DMS114 treated with DMSO at 0.1 percent for 48 hours (cell line): ENCODE measurements around the gene TFPI.

ENCODE experiments used
- DNase-seq: peaks from one replicate; lab custom pipeline; 2025; ENCODE audit not compliant: unreplicated experiment; lab: John Stamatoyannopoulos, UW

The TFPI gene

DNA sequence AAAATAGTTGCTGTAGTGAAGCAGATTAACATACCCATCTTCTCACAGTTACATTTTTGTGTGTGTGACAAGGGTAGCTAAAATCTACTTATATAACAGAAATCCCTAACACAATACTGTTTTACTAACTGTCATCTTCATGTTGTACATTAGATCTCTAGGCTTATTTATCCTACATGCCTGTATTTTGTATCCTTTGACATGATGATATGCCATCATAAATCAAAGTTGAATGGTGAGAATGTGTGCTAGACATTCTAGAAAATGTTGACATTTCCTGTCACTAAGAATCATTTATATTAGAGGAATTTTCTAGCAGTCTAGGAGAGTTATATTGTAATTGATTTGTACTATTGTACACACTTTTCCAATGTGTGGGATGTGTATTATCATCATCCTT is 84.7 kb downstream of the TFPI start:
- no peak for DNase-seq

DNA sequence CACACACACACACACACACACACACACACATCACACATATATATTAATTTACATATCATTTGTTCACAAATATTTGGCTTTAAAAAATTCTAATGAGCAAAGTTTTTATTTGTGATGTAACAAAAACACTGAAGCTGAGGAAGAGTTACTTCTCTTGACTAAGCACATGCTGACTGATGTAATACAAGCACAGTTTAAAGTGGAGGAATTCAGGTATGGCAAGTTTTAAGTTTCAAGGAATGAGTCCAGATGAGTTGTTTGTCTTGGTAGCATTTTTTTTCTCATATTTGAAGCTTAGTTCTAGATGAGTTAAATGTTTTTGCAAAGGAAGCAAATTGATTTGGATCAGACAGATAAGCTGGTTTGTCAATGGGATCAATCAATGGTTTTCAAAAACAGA is 86.0 kb downstream of the TFPI start:
- no peak for DNase-seq

DNA sequence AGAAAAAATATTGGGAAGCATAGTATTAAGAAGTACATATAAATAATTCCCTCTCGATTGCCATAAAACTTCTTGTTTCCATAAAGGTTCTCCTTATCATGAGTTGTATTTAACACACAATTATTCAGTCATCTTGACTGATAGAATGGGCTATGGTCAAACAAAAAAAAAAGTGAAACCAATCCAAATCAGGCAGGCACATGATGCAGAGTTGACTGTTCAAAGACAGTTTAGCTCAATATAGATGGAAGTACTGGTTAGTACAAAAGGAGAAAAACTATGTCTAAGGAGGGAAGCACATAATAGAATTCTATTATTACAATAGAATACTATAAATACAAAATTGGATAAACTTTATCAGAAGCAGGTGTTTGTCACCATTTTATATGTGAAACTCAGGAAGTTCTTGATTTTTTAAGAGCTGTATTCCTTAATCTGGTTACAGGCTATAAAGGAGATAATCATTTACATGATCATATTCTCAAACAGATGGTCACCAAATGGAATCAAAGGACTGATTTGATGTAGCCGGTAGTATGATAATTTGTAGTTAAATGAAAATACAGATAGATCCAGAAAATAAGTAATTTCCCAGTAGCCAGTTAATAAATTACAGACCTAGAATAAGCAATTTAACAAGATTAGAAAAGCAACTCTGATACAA is 88.0 kb downstream of the TFPI start:
- DNase-seq = no peak

DNA sequence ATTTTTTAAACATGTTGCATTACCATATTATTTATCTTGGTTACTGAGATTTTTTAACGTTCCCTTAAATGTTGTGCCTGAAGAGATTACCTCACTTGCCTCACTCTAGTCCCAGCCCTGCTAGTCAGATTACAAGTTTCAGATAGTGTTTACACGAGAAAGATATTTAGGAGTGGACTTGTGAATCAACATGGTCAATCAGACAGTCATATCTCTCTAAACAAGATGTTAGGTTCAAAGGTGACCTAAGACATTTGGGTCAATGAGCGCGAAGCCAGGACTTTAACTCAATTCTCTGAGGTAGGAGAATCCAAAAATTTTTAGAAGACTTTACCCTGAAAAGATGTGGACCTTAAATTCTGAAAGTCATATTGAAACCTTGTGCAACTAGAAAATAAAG is 91.4 kb downstream of the TFPI start:
- no peak for DNase-seq

DNA sequence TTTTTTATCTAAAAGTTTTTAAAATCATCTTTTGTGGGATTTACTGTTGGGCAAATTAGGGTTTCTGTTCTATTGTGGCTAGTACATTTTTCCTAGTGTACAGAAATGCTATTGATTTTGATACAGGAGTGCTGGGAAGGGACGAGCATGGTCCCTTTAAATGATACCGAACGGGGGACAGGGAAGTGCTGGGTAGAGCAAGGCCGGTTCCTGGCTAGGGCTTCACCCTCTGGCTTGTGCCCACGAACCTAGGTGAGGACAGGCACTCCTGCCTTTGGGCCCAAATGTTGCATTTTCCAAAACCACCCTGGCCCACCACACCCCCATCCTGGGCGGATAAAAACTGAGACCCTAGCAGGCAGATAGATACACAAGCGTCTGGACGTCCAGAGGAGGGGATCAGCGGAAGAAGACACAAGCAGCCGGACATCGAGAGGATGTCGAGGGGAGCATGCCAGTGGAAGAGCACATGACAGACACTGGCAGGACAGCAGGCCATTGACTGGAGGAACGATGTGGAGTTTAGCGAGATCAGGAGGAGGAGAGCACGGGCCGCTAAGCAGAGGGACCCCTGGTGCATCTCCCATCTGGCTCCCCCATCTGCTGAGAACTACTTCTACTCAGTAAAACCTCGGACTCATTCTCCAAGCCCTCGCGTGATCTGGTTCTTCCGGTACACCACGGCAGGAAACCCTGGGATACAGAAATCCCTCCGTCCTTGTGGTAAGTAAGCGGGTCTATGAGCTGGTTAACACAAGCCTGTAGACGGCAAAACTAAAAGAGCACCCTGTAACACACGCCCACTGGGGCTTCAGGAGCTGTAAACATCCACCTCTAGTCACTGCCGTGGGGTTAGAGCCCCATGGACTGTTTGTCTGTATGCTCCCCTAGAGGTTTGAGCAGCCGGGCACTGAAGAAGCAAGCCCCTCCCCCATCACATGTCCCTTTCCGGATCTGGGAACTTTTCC is 92.7 kb downstream of the TFPI start:
- DNase-seq = peak; percentile 72

DNA sequence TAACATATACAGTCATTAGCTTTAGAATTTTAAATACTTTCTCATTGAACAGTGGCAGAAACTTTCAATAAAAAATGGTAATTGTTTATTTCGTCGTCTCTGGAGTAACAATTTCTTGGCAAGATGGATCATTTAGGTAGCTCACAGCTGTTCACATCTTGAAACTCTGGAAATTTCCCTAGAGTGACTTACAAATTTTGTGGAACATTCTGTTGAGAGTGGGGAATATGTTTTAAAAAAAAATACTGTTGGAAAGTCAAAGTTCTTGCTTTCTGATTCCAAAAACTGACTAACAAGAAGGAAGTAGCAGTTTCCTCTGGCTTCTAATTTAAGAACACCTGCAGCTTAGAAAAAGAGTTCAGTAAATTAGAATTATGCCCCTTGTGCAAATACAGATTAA is 95.0 kb downstream of the TFPI start:
- no peak for DNase-seq

DNA sequence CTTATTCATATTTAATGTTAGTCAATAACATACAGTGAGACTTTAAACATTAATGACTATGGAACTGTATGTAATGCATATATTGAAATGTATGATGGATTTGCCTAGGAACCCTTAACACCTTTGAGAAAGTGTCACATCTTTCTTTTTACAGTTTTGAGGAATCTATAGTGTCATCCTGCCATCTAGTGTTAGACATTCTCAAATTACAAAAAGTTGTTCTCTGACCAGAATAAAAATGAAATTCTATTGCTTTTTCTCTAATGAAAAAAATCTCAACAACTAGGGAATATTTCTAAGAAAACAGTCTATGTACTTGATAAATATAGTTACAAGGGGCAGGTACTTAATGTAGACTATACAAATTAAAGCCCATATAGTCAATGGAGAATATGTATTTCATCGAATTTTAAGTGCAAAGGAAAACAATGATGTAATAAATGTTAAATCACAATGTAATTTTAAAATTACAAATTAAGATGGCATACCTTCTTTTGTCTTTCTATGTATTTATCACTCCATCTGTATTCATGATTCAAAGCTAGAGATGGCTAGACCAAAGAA is 101.1 kb downstream of the TFPI start:
- DNase-seq = peak; percentile 13

DNA sequence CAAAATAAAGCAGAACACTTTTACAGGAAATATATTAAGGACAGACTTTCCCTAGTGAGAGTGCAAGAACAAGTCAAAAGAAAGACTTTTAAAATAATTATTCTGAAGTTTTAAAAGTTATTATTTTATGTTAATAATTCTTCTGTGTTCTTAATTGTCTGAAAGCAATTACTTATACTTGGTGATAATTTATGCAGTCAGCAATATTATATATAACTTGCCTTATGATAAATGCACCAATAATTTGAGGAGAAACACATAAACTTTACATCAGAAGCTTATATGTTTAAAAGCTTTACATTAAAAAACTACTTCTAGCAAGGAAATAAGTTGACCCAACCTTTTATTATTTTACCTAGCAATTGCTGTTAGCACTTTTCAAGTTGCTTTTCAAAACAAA is 102.7 kb downstream of the TFPI start:
- no peak for DNase-seq

DNA sequence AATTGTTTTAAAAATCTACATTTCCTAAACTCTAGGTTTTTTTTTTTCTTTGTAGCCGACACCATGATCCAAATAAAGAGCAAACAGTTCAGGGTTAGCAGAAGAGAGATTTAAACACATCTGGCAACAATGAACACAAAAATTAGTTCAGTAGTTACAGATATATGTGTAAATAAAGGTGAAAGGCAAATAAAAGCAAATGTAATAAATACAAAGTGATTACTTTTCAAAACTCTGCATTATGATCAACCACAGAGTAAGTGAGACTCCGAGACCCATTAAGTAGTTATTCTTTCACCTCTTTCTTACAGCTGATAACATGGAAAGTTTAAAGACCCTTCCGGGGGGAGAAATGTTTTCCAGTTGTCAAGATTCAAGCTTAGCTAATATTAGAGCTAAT is 106.9 kb downstream of the TFPI start:
- DNase-seq = no peak

DNA sequence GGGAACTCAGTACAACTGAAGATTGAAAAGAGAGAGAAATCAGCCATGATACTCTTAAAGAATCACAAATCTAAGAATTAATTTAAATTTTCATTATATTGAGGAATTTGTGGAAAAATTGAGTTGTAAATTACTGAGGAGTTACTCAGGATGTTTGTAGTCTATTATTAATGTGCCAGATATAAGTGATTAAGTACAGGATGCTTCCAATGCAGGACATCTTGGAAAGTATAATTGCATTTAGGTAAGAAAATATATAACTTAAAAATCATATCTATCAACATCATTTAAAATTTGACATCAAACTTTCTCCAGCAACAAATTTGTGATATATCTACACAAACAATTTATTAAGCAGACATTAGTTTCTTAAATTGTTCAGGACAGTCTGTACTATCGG is 107.5 kb downstream of the TFPI start:
- no peak for DNase-seq

DNA sequence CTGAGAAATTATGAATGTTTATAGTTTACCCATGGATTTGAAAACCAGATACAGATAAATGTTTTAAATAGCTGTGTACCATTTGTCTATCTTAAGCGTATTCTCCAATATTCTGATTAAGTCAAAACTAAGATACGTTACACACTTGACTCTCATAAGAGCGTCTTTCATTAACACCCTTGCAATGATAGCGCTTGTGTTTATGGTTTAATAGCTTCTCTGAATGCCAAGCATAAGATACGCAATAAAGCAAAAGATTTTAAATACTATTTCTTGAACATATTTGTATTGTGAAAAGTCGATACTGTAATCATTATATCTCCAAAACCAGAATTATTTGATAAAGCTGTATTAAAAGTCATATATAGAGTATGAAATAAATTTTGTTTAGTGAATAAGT is 109.2 kb downstream of the TFPI start:
- no peak for DNase-seq

DNA sequence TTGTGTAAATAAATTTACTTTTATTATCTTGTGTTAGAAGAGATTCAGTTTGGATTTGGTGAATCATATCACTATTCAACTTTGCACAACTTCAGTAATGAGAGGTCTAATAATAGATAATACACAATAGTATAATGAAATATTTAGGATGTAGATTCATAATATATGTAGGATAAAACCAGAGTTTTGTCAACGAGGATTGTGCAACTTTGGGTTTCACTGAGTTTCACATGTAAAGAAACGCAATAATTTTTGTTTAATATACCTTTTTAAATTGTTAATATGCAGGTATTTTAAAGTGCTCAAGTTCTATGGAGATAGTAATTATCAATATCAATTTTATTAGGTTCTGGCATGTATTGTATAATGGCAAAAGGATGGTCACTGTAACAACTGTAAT is 111.5 kb downstream of the TFPI start:
- DNase-seq = no peak

DNA sequence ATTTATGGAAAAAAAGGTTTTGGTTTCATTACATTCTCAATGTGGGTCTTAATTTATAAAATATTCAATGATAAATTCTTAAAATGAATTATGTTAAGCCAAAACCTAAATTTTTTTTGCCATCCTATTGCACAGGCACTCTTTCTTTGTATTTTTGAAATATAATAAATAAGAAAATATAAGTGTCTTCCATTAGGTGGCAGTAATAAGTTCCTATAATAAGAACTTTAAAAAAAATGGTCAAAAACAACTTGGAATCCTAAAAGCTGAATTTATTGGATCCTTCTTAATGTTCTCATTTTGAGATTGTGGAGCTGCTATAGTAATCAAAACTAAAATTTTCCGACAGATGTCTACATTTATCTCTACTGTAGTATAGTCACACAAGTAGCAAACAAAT is 111.9 kb downstream of the TFPI start:
- no peak for DNase-seq

DNA sequence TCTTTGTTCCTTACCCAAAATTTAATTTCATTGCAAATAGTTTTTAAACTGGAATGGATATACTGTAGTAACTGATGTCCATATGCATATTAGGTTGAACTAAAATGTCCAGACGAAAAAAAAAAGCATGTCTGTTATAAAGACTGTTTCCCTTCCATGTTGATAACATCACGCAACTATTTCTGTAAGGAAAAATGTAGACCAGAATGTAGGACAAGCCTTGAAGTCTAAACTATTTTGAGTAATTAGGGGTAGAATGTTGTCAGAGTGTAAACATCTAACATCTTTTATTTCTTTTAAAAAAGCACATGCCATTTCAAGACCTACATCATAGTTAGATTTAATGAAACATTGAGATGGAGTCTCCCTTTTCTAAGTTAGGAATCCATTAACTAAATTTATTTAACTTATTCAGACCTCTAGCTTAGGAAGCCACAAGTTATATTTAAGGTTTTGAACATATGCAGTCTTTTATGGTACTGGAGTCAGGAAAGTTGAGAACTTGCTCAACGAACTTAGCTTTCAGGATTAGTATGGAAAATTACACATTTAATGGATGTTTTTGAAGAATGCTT is 114.0 kb downstream of the TFPI start:
- no peak for DNase-seq

DNA sequence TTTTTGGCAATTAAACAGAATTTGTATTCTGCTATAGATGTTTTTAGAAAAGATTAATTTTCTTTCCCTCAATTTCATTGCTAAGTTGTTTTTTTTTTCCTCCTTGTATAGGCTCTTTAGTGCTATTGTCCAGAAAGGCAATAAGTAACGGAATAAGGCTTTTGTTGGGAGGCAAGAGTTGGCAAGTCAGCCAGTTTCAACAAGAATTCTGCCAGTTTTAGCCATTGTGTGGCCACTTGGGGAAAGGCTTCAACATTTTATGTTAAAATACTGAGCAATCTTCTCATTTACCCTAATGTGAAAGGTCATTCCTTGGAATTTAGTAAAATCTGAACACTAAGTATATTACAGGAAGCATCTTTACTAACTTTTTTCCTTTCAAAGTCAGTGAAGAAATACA is 115.8 kb downstream of the TFPI start:
- no peak for DNase-seq

DNA sequence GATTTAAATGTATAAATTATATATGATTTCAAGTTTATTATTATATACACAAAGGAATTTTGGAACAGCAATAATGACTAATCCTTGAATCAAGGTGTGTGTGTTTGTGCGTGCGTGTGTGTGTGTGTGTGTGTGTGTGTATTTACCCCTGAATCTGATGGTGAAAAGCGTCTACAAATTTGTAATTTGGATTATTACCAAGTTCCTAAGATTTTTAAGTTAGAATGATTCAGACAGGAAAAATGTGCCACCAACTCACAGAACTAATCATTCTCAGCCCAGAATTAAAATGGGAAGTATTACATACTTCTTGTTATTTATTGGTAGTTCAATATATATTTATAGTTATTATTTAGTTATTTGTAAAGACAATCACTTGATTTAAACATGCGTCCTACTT is 118.5 kb downstream of the TFPI start:
- DNase-seq = no peak

DNA sequence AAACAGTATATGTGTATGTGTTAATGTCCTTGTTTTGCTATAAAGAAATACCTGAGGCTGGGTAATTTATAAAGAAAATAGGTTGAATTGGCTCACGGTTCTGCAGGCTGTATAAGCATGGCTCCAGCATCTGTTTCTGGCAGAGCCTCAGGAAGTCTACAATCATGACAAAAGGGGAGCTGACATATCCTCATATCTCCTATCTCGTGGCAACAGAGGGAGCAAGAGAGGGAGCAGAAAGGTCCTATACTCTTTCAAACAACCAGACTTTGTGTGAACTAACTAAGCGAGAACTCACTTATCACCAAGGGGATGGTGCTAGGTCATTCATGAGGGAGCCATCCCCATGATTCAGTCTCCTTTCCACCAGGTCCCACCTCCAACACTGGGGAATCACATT is 119.2 kb downstream of the TFPI start:
- no peak for DNase-seq

DNA sequence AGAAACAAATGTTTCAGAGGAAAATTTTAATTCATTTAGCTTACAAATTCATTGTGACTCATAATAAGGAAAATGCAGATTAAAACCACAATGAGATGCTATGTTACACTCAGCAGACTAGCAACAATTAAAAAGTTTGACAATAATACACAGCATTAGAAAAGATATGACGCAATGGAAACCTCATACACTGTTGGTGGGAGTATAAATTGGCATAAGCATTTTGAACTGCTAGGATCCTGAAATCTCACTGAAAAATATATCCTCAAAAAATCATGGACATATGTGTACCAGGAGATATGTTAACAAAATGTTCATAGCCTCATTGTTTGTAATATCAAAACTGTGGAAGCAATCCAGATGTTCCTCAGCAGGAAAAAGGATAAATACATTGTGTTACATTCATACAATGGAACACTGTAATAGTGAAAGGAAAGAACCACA is 119.9 kb downstream of the TFPI start:
- no peak for DNase-seq

DNA sequence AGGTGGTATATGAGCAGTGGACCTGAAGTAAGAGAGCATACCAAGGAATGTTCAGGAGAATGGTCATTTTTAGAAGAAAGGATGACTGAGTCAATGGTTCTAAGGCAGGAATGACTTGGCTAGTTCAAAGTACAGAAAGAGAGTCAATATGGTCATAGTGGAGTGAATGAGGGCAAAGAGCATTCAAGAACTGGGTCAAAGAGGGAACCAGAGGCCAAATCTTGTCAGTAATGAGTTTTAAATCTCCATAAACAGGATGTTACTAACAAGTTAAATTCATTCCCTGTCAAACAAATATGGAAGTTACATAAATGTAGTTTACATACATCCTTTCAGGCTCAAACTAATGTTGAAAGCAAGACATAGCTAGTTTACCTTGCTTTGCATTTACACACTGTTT is 122.3 kb downstream of the TFPI start:
- DNase-seq = no peak

DNA sequence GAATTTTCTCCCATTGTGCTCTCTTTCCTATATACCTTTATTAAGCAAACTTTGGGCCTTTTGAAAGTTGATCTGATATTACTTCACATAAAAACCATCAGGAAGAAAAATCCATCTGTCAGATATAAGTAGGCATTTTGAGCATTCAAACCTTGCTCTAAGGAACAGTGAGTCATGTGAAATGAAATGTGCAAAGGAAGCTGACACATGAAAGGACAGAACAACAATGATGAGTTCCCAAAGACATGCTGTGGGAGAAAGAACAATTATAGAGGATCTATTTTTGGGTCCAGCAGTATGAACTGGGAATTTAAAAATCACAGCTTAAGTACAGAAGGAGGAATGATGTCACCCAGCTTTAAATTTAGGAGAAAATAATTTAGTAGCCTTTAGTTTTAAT is 124.2 kb downstream of the TFPI start:
- DNase-seq = no peak

DNA sequence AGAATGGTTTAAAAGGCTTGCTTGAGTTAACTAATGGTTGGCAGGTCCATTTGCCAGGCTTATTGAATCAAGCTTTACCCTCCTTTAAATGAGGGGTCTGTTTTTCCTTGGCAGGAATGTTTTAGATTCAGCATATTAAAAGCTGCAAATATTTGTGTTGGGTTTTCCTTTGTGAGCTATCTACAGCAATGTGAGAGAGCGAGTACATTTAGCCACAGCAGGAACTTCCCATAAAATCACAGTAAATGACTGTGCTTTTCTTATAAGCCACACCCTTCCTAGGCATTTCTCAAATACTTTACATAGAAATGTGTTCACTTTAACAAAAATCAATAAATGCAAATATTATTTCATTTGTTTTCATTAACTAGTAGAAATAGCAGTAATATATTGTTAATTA is 130.1 kb downstream of the TFPI start:
- DNase-seq = no peak

DNA sequence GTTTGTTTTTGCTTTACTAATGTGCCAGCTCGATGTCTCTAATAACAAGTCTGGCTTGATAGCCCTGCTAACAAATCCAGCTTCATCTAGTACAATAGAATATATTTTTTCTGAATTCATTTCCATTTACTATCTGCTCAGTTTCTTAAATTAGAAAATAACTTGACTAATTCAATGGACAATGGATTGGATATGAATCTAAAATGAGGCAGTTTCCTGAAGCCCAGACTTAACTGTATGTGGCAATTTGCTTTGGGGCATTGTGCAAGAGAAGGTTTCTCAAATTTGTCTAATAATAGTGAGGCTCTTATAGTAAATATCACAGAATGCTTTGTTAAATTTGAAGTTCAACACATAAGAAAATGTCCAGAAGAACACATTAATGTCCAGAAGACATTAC is 132.0 kb downstream of the TFPI start:
- DNase-seq = no peak
